Fibroblast of the conjunctiva (primary cell): Measurements from ENCODE around the gene STARD10.
"Not testable (repeated sequence)": the region's sequence is repeated elsewhere in the genome, so short reads cannot be mapped to it uniquely, and the experiment has no call there.

Source experiments
- DNase-seq: peaks from one replicate; pipeline ENCODE4 v3.0.0-alpha.2; 2010; ENCODE audit warnings: low read depth

The STARD10 gene

GRCh38 chr11:72807792-72808191 is 13.9 kb upstream of the STARD10 start:
- DNase-seq = no peak

GRCh38 chr11:72807021-72807693 is 13.3 kb upstream of the STARD10 start:
- DNase-seq = no peak

GRCh38 chr11:72806378-72806777 is 12.5 kb upstream of the STARD10 start:
- DNase-seq = not testable (repeated sequence)

GRCh38 chr11:72805216-72805615 is 11.4 kb upstream of the STARD10 start:
- DNase-seq = no peak

- no peak for DNase-seq
These were observed 9.0 kb upstream of the STARD10 start for GRCh38 chr11:72802822-72803221.

- no peak for DNase-seq
These were observed 5.6 kb upstream of the STARD10 start for GRCh38 chr11:72799441-72799840.

- DNase-seq = no peak
These were observed 4.5 kb upstream of the STARD10 start for GRCh38 chr11:72798361-72798760.

- no peak for DNase-seq
These were observed 797 bp downstream of the STARD10 start for GRCh38 chr11:72793076-72793424.

- no peak for DNase-seq
These were observed 1.3 kb downstream of the STARD10 start for GRCh38 chr11:72792437-72793021.

- not testable (repeated sequence) for DNase-seq
These were observed 2.6 kb downstream of the STARD10 start for GRCh38 chr11:72791228-72791627.

GRCh38 chr11:72789493-72790131 is 4.2 kb downstream of the STARD10 start:
- no peak for DNase-seq

- no peak for DNase-seq
These were observed 5.6 kb downstream of the STARD10 start for GRCh38 chr11:72788241-72788640.

- DNase-seq = no peak
These were observed 6.4 kb downstream of the STARD10 start for GRCh38 chr11:72787216-72788104.

GRCh38 chr11:72786305-72787215 is 7.3 kb downstream of the STARD10 start:
- DNase-seq = no peak

- DNase-seq = no peak
These were observed 9.2 kb downstream of the STARD10 start for GRCh38 chr11:72784662-72785061.

GRCh38 chr11:72783144-72783905 is 10.5 kb downstream of the STARD10 start:
- DNase-seq = no peak

- DNase-seq = no peak
These were observed 11.5 kb downstream of the STARD10 start for GRCh38 chr11:72782081-72782920.

- no peak for DNase-seq
These were observed 12.3 kb downstream of the STARD10 start for GRCh38 chr11:72781313-72782080.

- no peak for DNase-seq
These were observed 12.9 kb downstream of the STARD10 start for GRCh38 chr11:72781063-72781312.
